Activated gamma-delta T cell treated with anti-CD3 and anti-CD28 coated beads, Interleukin-2, amount 50 U/mL, for 16 hours (primary cell): ENCODE results near the gene RIF1.

ENCODE experiments used
- DNase-seq: peaks from one replicate; pipeline ENCODE4 v3.0.0-alpha.2; 2020; ENCODE audit warnings: low read depth

RIF1 gene

DNA sequence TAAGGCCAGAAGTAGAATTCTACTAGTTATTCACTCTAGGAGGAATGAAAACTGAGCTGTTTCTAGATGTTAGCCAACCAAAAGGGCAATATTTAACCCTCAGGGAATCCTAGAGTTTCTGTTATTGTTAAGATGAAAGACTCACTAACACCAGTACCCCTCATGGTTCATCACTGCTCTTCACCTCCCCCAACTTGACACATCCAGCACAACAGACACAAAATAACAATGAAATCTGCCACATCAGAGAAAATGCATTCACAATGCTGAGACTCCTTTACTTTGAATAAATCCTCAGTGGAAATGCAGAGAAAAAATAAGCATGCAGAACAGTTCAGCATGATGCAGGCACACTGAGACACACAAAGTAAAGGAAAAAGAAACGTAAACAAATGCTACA lies 111.3 kb downstream of the RIF1 start:
- DNase-seq, result no peak

DNA sequence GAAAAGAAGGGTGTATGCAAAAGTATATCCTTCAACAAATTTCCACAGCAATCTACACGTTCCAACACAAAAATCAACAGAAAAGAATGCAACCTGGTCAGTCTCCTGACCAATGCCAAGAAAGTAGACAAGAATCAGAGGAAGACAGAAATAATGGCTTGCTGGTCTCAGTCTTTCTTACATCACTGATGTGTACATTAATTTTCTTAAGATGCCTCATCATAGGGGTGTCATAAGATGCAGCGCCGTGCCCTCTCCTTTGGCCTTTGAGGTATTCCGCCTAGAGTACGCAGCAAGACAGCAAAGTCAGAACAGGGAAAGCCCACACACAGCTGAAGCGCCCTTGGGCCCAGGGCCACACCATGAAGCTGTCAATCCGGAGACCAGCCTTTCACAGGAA lies 112.9 kb downstream of the RIF1 start:
- DNase-seq, result no peak

DNA sequence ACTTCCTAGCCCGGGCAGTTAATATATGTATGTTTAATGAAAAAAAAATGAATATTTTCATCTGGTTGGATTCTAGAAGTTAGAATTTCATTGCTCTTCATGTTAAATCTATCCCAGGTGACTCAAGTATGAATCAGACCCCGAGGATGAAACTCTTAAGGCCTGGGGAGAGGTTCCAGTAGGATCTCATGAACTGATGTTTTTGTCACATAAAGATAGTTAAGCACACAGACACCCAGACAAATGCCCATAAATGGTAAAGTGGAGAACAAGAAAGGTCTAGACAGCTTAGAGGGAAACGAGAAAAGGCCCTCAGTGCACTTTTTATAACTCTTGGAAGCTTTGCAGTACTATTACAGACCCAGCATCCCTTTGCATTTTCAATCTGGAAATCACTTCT lies 114.1 kb downstream of the RIF1 start:
- no peak for DNase-seq

DNA sequence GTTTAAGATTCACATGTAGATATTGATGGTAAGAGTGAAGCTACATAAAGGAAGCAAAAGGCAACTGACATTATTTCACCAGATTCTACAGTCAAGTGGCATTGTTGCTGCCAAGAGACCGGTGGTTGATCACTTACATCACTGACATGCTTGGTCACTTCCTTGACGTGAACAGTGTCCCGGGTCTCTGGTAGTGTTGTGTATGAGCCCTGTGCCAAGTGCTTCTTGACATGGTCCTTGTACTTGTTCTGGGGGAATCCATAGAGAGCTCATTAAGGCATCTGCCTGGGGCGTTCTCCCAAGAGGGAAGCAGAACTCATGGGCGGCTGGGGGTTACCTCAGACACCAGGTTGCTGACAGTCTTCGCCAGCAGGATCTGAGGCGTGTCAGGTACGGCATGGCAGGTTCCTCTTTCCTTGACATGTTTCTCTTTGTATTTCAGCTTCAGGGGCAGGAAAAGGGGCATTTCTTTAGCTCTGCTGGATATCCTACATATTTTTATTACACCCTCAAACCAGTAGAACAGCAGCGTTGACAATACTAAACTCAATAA lies 116.2 kb downstream of the RIF1 start:
- DNase-seq, result no peak

DNA sequence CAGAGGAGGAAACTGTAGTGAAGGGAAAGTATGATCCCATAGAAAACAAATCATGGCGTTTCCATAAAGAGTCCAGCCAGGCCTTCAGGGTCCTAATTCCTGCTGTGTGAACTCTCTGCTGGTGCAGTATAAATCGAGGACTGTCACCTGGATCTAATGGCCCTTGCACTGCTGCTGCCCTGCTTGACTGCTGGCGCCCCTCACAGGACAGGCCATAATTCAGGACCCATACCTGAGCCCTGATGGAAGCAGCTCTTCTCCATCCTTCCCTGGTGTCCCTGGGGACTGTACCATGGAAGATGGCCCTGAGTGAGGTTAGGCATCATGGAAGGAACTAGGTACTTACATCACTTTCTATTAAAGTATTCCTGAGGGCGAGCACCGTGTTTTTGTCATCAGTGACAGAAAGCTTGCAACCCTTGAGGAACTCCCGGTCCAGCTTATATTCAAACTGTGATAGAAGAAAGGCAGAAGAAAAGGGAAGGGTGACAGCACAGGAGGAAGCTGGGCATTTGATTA lies 116.9 kb downstream of the RIF1 start:
- DNase-seq, result no peak
